Activated CD8-positive, alpha-beta memory T cell treated with anti-CD3 and anti-CD28 coated beads for 1 hour (primary cell): Measurements from ENCODE around the gene PCDHA6.
"Not testable (repeated sequence)": the region's sequence is repeated elsewhere in the genome, so short reads cannot be mapped to it uniquely, and the experiment has no call there.

Experiments
- DNase-seq, 2 donors: peaks; one replicate each; pipeline ENCODE4 v3.0.0-alpha.2; 2020; ENCODE audit warnings: low read depth in 1 of 2; ENCODE audit errors: extremely low read depth in 1 of 2

PCDHA6 gene

GRCh38 chr5:140821375-140822280 is 6.1 kb upstream of the PCDHA6 start, which contains the start of gene PCDHA5:
Gene PCDHA5 (plus strand): TSS chr5:140821613.
- DNase-seq = no peak

GRCh38 chr5:140822281-140822629 is 5.5 kb upstream of the PCDHA6 start:
- no peak for DNase-seq

GRCh38 chr5:140822969-140823368 is 4.8 kb upstream of the PCDHA6 start:
- DNase-seq = not testable (repeated sequence)

GRCh38 chr5:140823475-140823874 is 4.3 kb upstream of the PCDHA6 start:
- DNase-seq = no peak

GRCh38 chr5:140828362-140828737 is 590 bp downstream of the PCDHA6 start:
- no peak for DNase-seq

- DNase-seq = not testable (repeated sequence)
Observed at GRCh38 chr5:140829511-140830501, 2.0 kb downstream of the PCDHA6 start.

GRCh38 chr5:140833993-140834392 is 6.2 kb downstream of the PCDHA6 start, which contains the start of gene PCDHA7:
Gene PCDHA7 (plus strand): TSS chr5:140834269. CDS start chr5:140834384, 115 bp downstream.
- no peak for DNase-seq

- DNase-seq = not testable (repeated sequence)
Observed at GRCh38 chr5:140834439-140835008, 6.8 kb downstream of the PCDHA6 start.

GRCh38 chr5:140835622-140836510 is 8.1 kb downstream of the PCDHA6 start:
- DNase-seq = no peak

GRCh38 chr5:140840978-140841962 is 13.5 kb downstream of the PCDHA6 start, which contains the start of gene PCDHA8:
Gene PCDHA8 (plus strand): TSS chr5:140841187. CDS start chr5:140841322, 135 bp downstream.
- DNase-seq = no peak

- DNase-seq = no peak
Observed at GRCh38 chr5:140842798-140843733, 15.3 kb downstream of the PCDHA6 start.

- DNase-seq = not testable (repeated sequence)
Observed at GRCh38 chr5:140848139-140849102, 20.7 kb downstream of the PCDHA6 start, which contains the start of gene PCDHA9. Gene PCDHA9 (plus strand): TSS chr5:140848382. CDS start chr5:140848496, 114 bp downstream.

- not testable (repeated sequence) for DNase-seq
Observed at GRCh38 chr5:140849831-140850634, 22.3 kb downstream of the PCDHA6 start.

GRCh38 chr5:140855772-140856674 is 28.3 kb downstream of the PCDHA6 start, which contains the start of gene PCDHA10:
Gene PCDHA10 (plus strand): TSS chr5:140855897. CDS start chr5:140856049, 152 bp downstream.
- no peak for DNase-seq
